Hematopoietic multipotent progenitor cell treated with erythropoietin and hydrocortisone succinate and interleukin-3 and kit ligand, for 8 days (in vitro differentiated cells): ENCODE results near the gene KIAA0040.

Experiments used
- DNase-seq: peaks from one replicate; pipeline ENCODE4 v3.0.0-alpha.2; 2015

The KIAA0040 gene

GRCh38 chr1:175200678-175201521, 8.3 kb upstream of the KIAA0040 start:
- DNase-seq = no peak

- DNase-seq = no peak
These were observed 5.8 kb upstream of the KIAA0040 start for GRCh38 chr1:175198332-175198731.

GRCh38 chr1:175197531-175197930, 5.0 kb upstream of the KIAA0040 start:
- no peak for DNase-seq

GRCh38 chr1:175195798-175196197, 3.2 kb upstream of the KIAA0040 start:
- DNase-seq = no peak

GRCh38 chr1:175195281-175195680, 2.7 kb upstream of the KIAA0040 start:
- no peak for DNase-seq

- no peak for DNase-seq
These were observed 943 bp upstream of the KIAA0040 start for GRCh38 chr1:175193527-175193910.

GRCh38 chr1:175192111-175192629, 406 bp downstream of the KIAA0040 start:
- peak; percentile 32 for DNase-seq

- DNase-seq = peak; percentile 25
These were observed 917 bp downstream of the KIAA0040 start for GRCh38 chr1:175191659-175192058.

GRCh38 chr1:175188936-175189335, 3.6 kb downstream of the KIAA0040 start:
- DNase-seq = peak; percentile 81

GRCh38 chr1:175186433-175187160, 6.0 kb downstream of the KIAA0040 start:
- DNase-seq = no peak

GRCh38 chr1:175185903-175186302, 6.7 kb downstream of the KIAA0040 start:
- DNase-seq = no peak

- DNase-seq = no peak
These were observed 9.0 kb downstream of the KIAA0040 start for GRCh38 chr1:175183586-175183985.

GRCh38 chr1:175182201-175182746, 10.3 kb downstream of the KIAA0040 start:
- DNase-seq = peak; percentile 90

- peak; percentile 29 for DNase-seq
These were observed 12.6 kb downstream of the KIAA0040 start for GRCh38 chr1:175179837-175180590.

- DNase-seq = no peak
These were observed 14.1 kb downstream of the KIAA0040 start for GRCh38 chr1:175178456-175178855.

- no peak for DNase-seq
These were observed 14.5 kb downstream of the KIAA0040 start for GRCh38 chr1:175178056-175178455.

GRCh38 chr1:175176246-175176645, 16.3 kb downstream of the KIAA0040 start:
- no peak for DNase-seq

GRCh38 chr1:175174309-175175102, 18.1 kb downstream of the KIAA0040 start:
- no peak for DNase-seq

- DNase-seq = peak; percentile 75
These were observed 19.0 kb downstream of the KIAA0040 start for GRCh38 chr1:175173531-175173930.

- DNase-seq = no peak
These were observed 20.1 kb downstream of the KIAA0040 start for GRCh38 chr1:175172503-175172902.

- DNase-seq = peak; percentile 79
These were observed 21.3 kb downstream of the KIAA0040 start for GRCh38 chr1:175171036-175171913.
